Esophagus muscularis mucosa (tissue), 3 donors: ENCODE data around the gene TGFBR1.
"Not testable (repeated sequence)": the region's sequence is repeated elsewhere in the genome, so short reads cannot be mapped to it uniquely, and the experiment has no call there.

Source experiments
- POLR2AphosphoS5 ChIP-seq, 2 donors: sonication (generic); formaldehyde crosslinking; IDR thresholded peaks; one replicate each; pipeline ENCODE4 v1.6.1; 2017; ENCODE audit warnings: antibody characterized with exemption in 2 of 2
- TF ChIP-seq, protein P1 (sequence below), 3 experiments: fragments of 200-600 bp in 2 of 3; fragments of 450-650 bp in 1 of 3; sonication (generic) in 2 of 3; IDR thresholded peaks; one replicate each; pipeline ENCODE4 v1.5.1; 2017 to 2019; ENCODE audit warnings: antibody characterized with exemption in 3 of 3, mild to moderate bottlenecking in 2 of 3, moderate library complexity in 1 of 3

- TF ChIP-seq, protein P1, sequence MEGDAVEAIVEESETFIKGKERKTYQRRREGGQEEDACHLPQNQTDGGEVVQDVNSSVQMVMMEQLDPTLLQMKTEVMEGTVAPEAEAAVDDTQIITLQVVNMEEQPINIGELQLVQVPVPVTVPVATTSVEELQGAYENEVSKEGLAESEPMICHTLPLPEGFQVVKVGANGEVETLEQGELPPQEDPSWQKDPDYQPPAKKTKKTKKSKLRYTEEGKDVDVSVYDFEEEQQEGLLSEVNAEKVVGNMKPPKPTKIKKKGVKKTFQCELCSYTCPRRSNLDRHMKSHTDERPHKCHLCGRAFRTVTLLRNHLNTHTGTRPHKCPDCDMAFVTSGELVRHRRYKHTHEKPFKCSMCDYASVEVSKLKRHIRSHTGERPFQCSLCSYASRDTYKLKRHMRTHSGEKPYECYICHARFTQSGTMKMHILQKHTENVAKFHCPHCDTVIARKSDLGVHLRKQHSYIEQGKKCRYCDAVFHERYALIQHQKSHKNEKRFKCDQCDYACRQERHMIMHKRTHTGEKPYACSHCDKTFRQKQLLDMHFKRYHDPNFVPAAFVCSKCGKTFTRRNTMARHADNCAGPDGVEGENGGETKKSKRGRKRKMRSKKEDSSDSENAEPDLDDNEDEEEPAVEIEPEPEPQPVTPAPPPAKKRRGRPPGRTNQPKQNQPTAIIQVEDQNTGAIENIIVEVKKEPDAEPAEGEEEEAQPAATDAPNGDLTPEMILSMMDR (IDR thresholded peaks at IDR 0.05), result not testable (repeated sequence)
- not testable (repeated sequence) for TF ChIP-seq POLR2AphosphoS5 (IDR thresholded peaks at IDR 0.05)
Observed at GRCh38 chr9:99196484-99196883, 91.6 kb downstream of the TGFBR1 start.
